Muscle layer of duodenum (tissue), 2 donors: ENCODE measurements around the gene STAT1.
"Not testable (repeated sequence)": the region's sequence is repeated elsewhere in the genome, so short reads cannot be mapped to it uniquely, and the experiment has no call there.

Experiments
- H3K27ac ChIP-seq: one replicate; pipeline ENCODE4 v1.7.0; 2013; ENCODE audit warnings: mild to moderate bottlenecking, low read length
- H3K27me3 ChIP-seq: one replicate; pipeline ENCODE4 v1.7.0; 2013; ENCODE audit warnings: low read depth, mild to moderate bottlenecking, control low read depth, low read length
- H3K36me3 ChIP-seq, 2 donors: one replicate each; pipeline ENCODE4 v1.7.0; 2013; ENCODE audit warnings: low read length in 2 of 2, control low read depth in 1 of 2, mild to moderate bottlenecking in 1 of 2; ENCODE audit not compliant: insufficient read depth in 2 of 2, control insufficient read depth in 1 of 2
- H3K4me1 ChIP-seq, 2 donors: one replicate each; pipeline ENCODE4 v1.7.0; 2013; ENCODE audit warnings: low read length in 2 of 2, mild to moderate bottlenecking in 2 of 2, control low read depth in 1 of 2, moderate library complexity in 1 of 2; ENCODE audit not compliant: insufficient read depth in 2 of 2, control insufficient read depth in 1 of 2
- H3K4me3 ChIP-seq, 2 donors: one replicate each; pipeline ENCODE4 v1.7.0; 2013; ENCODE audit warnings: low read length in 2 of 2, low read depth in 1 of 2, mild to moderate bottlenecking in 1 of 2
- H3K9me3 ChIP-seq, 2 donors: one replicate each; pipeline ENCODE4 v1.7.0; 2013; ENCODE audit warnings: low read length in 2 of 2, control low read depth in 1 of 2, mild to moderate bottlenecking in 1 of 2; ENCODE audit not compliant: control insufficient read depth in 1 of 2
- donor health status: healthy.

STAT1 gene

DNA sequence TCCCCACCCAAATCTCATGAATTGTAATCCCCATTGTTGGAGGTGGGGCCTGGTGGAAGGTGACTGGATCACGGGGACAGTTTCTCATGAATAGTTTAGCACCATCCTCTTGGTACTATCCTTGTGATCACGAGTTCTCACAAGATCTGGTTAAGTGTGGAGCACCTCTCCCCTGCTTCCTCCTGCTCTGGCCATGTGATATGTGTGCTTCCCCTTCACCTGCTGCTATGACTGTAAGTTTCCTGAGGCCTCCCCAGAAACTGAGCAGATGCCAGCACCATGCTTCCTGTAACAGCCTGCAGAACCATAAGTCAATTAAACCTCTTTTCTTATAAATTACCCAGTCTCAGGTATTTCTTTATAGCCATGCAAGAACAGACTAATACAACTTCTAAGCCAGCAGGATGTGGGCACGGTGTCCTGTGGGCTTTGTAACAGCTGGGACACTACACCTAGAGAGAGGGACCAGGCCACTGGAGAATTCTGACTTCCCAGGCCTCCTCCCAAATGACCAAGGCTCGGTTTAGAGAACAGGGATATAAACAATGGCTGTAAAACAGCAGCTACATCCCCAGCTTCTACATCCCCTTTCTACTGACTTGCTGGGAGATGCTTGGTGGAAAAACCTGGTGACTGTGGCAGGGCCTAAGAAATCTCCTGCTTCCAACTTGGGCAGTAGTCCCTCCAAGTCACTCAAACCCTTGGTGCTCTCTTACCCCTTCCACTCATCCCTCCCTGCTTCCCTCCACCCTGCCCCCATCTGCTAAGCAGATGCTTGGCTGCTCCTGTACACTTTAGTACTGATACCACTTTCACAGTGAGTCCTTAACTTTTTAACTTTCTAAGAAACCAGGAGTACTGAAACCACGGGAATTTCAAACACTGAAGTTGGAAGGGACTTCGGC is 10.3 kb downstream of the STAT1 start:
- H3K36me3 ChIP-seq, result peaks cover 84 to 97% of the 10 kb centered on the region in 2 donors
- no peaks in the 10 kb centered on the region for H3K27me3 ChIP-seq

DNA sequence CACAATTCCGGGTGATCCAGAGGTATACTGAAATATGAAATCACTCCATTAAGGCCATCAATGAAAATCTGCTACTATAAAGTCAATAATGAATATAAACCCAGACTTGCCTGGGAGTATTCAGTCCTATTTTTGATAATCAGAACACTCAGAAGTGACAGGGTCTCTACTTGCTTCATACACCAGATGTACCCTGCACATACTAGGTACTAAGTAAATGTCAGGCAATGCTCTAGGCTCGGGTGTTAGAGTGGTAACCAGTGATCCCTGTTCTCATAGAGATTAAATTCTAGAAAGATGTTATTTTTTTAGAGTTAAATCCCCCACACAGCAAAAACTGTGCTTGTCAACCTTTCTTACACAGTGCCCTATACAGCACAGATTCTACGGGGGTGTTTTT is 12.3 kb downstream of the STAT1 start:
- H3K4me3 ChIP-seq, result no peak overlapping the region
- H3K27ac ChIP-seq, result no peak overlapping the region
- H3K27me3 ChIP-seq, result no peaks in the 10 kb centered on the region
- H3K4me1 ChIP-seq, result peaks cover 0 to 7% of the 10 kb centered on the region in 2 donors
- no peaks in the 10 kb centered on the region for H3K9me3 ChIP-seq
- peaks cover 83 to 95% of the 10 kb centered on the region in 2 donors for H3K36me3 ChIP-seq

More for the DNA sequence above, 10.3 kb downstream of the STAT1 start:
- Histone ChIP-seq H3K4me3 (no peak overlapping the region), H3K4me1 (no peaks in the 10 kb centered on the region), H3K27ac (no peak overlapping the region), H3K9me3 (no peaks in the 10 kb centered on the region)

GRCh38 chr2:191001032-191001431 is 12.9 kb downstream of the STAT1 start:
- H3K36me3 ChIP-seq, result peaks cover 83 to 95% of the 10 kb centered on the region in 2 donors
- H3K9me3 ChIP-seq, result no peaks in the 10 kb centered on the region
- no peaks in the 10 kb centered on the region for H3K27me3 ChIP-seq
- no peak overlapping the region for H3K27ac ChIP-seq
- no peak overlapping the region for H3K4me3 ChIP-seq
- H3K4me1 ChIP-seq, result peaks cover 0 to 8% of the 10 kb centered on the region in 2 donors

DNA sequence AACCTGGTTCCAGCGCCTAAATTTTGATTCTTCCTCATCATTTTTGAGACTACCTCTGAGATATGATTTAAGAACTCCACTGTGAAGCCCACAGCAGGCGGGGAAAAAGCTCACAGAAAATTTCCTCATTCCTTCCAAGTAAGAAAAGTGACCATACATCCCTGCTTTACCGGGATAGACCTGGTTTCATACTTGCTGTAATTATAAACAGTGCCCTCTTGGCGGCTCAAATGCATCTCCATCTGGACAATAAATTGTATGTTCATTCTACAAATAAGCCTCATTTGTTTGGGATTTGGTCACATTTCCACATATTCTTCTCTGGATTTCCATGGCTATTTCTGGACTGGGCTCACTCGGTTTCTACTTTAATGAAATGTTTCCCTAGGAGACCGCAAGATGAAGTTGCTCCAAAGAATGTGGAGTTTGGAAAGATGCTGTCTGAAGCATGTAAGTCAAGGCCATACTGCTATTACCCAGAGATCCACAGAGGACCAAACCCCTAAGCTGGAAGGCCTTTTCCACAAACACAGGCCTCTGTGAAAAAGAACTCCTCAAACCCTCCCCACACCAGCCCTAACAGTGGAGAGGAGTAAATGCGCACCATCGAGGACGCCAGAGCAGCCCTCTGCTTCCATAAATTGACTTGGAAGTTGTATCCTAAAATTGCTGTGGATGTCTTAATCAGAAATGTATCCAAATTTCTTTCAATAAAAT is 13.9 kb downstream of the STAT1 start:
- Histone ChIP-seq H3K27me3 (no peaks in the 10 kb centered on the region), H3K4me1 (peaks cover 0 to 8% of the 10 kb centered on the region in 2 donors), H3K36me3 (peaks cover 83 to 95% of the 10 kb centered on the region in 2 donors), H3K27ac (no peak overlapping the region), H3K4me3 (no peak overlapping the region), H3K9me3 (no peaks in the 10 kb centered on the region)

- Histone ChIP-seq H3K27ac (no peak overlapping the region), H3K9me3 (no peaks in the 10 kb centered on the region), H3K27me3 (no peaks in the 10 kb centered on the region), H3K4me3 (no peak overlapping the region), H3K4me1 (peaks cover 0 to 8% of the 10 kb centered on the region in 2 donors), H3K36me3 (peaks cover 81 to 91% of the 10 kb centered on the region in 2 donors)
Measured at GRCh38 chr2:190999058-190999457, 14.9 kb downstream of the STAT1 start.

GRCh38 chr2:190997526-190998113 is 16.4 kb downstream of the STAT1 start:
- H3K4me3 ChIP-seq, result no peak overlapping the region
- peaks cover 78 to 89% of the 10 kb centered on the region in 2 donors for H3K36me3 ChIP-seq
- peaks cover 0 to 8% of the 10 kb centered on the region in 2 donors for H3K4me1 ChIP-seq
- no peaks in the 10 kb centered on the region for H3K9me3 ChIP-seq
- no peak overlapping the region for H3K27ac ChIP-seq
- H3K27me3 ChIP-seq, result no peaks in the 10 kb centered on the region

DNA sequence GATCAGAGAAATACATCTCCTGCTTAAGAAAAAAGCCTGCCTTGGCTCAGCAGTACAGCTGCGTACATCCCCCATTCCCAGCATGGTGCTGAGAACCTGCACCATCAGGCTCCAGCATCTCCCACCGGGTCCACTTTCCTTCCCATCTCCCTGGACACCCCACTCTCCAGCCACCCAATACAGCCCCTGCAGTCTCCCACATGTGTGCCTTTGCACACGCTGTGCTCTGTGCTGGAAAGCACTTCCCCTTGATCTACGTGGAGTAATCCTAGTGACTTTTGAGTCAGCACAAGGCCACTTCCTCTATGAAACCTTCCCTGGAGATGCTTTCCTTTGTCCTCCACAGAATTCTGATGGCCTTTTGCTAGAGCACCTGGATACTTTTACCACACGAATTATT is 17.0 kb downstream of the STAT1 start:
- H3K4me3 ChIP-seq, result no peak overlapping the region
- no peak overlapping the region for H3K27ac ChIP-seq
- peaks cover 72 to 89% of the 10 kb centered on the region in 2 donors for H3K36me3 ChIP-seq

DNA sequence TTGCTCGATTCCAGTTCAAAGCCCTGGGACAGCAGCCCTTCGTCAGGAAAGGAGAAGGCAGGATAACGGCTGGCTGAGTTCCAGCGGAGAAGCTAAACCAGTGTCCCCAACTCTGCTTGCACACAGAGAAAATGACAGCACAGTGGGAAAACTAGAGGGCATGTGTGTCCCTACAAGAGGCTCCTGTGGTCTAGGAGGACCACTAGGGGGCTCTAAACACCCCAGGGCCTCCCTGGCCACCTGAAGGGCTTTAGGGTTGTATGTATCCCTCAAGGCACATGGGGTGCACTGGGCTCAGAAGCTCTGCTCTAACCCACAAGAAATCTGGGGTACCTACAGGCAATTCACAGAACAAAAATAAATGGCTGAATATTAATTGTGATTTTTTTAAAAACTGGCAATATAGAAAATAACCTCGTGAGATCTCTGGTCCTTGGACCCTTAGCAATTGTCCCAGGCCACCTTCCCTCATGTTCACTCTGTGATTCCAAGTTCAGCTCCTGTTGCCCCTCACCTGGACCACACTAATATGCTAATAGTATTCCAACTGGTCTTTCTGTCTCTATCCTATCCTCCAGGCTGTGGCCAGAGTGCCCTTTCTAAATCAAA is 17.5 kb downstream of the STAT1 start:
- no peak overlapping the region for H3K27ac ChIP-seq
- peaks cover 71 to 86% of the 10 kb centered on the region in 2 donors for H3K36me3 ChIP-seq
- no peaks in the 10 kb centered on the region for H3K9me3 ChIP-seq
- no peak overlapping the region for H3K4me3 ChIP-seq
- no peaks in the 10 kb centered on the region for H3K27me3 ChIP-seq
- H3K4me1 ChIP-seq, result peaks cover 0 to 8% of the 10 kb centered on the region in 2 donors

More for the DNA sequence above, 17.0 kb downstream of the STAT1 start:
- H3K4me1 ChIP-seq, result peaks cover 0 to 8% of the 10 kb centered on the region in 2 donors
- no peaks in the 10 kb centered on the region for H3K9me3 ChIP-seq
- no peaks in the 10 kb centered on the region for H3K27me3 ChIP-seq

GRCh38 chr2:190995315-190995714 is 18.7 kb downstream of the STAT1 start:
- not testable (repeated sequence) for H3K4me3 ChIP-seq, H3K9me3 ChIP-seq, H3K4me1 ChIP-seq, H3K27me3 ChIP-seq, H3K27ac ChIP-seq
- peaks cover 77 to 86% of the 10 kb centered on the region in 2 donors for H3K36me3 ChIP-seq

GRCh38 chr2:190994148-190994547 is 19.8 kb downstream of the STAT1 start:
- H3K4me1 ChIP-seq, result peaks cover 0 to 8% of the 10 kb centered on the region in 2 donors
- no peaks in the 10 kb centered on the region for H3K9me3 ChIP-seq
- peaks cover 76 to 86% of the 10 kb centered on the region in 2 donors for H3K36me3 ChIP-seq
- H3K27me3 ChIP-seq, result no peaks in the 10 kb centered on the region
- H3K27ac ChIP-seq, result no peak overlapping the region
- H3K4me3 ChIP-seq, result no peak overlapping the region

DNA sequence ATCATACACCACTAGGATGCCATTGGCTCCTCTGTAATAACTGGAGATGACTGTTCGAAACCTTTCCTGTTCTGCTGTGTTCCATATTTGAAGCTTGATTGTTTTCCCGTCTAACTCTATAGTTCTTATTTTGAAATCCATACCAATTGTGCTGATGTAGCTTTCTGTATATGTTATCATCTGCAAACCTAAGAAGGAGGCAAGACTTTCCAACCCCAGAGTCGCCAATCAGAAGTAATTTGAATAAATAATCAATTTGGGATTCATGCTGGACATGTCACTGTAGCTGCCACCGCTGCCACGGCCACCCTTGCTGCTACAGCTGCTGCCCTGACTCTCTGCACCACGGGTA is 20.7 kb downstream of the STAT1 start:
- Histone ChIP-seq H3K4me3 (no peak overlapping the region), H3K4me1 (peaks cover 0 to 8% of the 10 kb centered on the region in 2 donors), H3K27me3 (no peaks in the 10 kb centered on the region), H3K36me3 (peaks cover 81 to 84% of the 10 kb centered on the region in 2 donors), H3K27ac (no peak overlapping the region), H3K9me3 (no peaks in the 10 kb centered on the region)
